ENCODE data around the gene SRGAP2B.
A peak's percentile ranks its signal among the peaks of the same experiment; 100 is the strongest.
"Not testable (repeated sequence)": the region's sequence is repeated elsewhere in the genome, so short reads cannot be mapped to it uniquely, and the experiment has no call there.

Gene SRGAP2B

DNA sequence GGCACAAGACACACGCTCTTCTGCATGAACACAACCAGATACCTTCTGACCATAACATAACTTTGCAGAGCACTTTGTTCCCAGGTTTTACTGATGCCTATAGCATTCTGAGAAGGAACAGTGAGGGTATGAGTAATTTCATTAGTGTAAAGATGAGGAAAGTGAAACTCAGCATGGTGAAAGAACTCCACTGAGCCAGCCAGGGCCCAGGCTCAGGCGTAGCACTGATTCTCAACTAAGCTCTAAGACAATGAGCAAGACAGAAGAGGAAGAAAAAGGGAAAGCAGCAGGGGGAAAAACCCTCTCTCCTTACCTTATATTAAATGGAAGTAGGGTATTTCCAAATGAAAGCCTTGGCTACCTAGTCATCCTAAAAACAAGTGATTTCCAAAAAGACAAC, 155.1 kb downstream of the SRGAP2B start:
- DNase-seq = not testable (repeated sequence)

DNA sequence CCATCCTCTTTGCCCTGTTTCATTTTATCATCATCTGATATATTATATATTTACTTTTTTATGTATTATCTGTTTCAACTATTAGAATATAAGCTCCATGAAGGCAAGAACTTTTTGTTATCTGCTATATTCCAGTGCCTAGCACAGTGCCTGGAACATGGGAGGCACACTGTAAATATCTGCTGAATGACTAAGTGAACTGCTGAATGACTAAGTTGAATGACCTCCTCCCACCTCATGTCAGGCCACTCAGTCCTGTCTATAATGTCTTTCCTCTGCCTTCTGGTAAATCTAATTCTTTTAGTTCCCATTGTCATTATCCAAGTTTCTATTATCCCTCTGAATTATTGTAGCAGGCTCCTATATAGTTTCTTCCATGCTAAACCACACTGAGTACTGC, 156.5 kb downstream of the SRGAP2B start:
- not testable (repeated sequence) for DNase-seq

DNA sequence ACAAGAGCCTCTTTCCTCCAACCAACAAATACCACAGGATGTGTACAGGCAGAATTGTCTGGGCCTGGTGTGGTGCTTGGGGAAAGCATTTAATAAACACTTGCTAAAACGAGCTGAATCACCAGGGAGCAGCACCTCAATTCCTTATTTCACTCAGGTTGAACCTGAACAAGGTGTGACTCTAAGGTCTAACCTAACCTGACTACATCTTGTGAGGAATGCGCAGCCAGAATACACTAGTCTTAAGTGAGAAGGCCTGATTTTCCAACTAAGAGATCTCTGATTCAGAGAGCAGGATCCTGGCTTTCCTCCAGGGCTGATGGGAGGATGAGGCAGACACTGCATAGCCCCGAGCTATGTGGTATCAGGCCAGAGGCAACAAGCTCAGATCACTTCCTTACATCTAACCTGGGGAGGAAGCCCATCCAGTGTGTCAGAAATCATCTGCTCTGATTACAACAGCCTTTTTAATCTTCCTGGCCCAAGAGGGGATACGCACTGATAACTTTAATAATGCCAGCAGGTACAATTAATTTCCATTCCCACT, 158.9 kb downstream of the SRGAP2B start:
- DNase-seq = not testable (repeated sequence)

DNA sequence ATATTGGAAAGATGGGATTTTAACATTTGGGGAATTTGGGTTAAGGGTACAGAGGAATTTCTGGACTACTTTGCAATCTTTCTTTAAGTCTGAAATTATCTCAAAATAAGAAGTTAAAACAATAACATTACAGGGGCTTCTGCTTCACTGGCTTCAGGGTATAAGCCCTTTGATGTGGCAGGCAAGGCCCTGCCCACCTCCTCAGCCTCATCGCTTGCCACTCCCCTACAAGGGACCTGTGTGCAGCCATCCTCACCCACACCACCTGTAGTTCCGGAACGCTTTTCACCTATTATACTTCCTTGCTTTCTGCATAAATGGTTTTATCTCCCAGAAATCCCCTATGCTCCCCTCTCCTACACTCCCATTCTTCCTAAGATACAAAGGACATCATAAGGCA, 159.8 kb downstream of the SRGAP2B start:
- DNase-seq = not testable (repeated sequence)

DNA sequence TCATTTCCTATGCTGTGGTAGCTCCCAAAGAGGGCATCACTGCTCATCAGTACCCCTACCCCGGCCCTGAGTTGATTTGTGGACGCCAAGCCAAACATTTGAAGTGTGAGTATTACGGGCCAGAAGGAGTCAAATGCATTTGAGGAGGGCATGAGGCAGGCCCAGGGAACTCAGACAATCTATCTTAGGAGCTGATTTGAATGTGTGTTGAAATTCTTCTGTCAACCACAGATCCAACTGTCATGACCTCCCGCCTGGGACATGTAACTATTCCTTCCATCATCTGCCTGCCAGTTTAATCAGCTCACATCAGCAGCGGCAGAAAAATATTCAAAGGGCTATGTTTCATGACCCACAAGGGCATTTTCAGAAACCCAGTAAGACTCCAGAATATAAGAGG, 162.1 kb downstream of the SRGAP2B start:
- not testable (repeated sequence) for DNase-seq

DNA sequence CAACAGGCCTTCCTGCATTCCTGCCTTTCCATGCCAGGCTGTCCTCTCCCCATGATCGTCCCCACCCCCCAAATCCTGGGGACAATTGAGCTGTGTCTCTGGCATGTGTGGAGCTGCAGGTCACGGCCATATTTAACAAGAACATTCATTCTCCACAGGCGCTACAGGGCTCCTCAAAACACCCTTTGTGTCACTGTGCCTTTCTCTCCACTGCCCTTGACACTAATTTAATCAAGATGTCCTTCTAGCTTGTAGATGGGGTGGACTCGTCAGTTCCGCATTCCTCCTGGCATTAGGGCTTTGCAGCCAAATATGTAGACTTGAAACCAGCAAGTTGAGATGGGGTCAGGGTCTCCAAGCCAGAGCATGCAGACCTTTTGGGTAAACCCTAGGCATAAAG, 163.0 kb downstream of the SRGAP2B start:
- DNase-seq = peak; percentile 61

DNA sequence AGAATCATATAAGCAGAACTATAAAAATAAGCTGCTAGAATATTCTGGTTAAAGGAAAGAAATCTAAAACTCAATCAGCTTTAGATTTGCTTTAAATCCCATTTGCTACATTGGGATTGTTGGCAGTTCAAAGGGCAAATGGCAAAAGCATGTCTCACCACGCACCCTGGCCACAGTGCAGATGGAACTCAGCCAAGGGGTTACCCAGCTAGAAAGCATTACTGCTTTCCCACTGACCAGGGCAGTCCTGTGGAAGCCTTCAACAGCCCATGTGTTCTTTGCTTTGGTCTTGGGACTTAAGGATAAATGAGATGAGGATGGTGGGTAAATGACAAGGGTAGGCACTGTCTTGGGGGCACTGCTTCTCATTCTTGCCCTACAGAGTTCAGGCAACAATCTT, 163.6 kb downstream of the SRGAP2B start:
- DNase-seq = not testable (repeated sequence)

DNA sequence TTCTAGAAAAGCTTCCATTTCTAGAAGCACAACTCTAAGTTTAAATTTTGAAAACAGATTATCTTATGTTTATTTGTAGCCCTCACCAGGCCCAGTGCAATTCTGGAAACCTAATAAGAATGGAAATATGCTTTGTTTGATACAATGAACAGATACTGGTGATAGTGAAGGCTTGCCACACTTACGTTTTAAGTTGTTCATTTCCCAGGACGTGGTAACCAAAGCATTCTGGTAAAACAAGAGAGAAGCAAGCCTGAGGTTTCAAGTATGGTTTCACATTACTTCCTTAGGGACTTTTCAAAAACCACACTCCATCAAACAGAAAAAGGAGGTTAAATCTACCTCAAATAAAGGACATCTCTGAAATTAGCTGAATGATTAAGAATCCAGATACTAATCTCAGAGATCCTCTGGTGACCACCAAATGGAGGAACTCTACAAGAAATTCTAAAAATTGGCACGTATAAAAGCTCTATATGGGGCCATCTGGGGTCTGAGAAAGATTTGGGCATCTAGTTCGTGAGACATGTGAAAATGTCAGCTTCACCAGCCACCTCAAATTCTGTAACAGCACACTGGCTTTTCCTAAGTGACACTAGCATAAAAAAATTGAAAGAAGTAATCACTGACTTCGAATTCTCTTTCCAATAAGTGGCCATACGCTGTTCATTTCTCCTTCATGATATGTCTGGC, 164.9 kb downstream of the SRGAP2B start:
- DNase-seq = not testable (repeated sequence)

DNA sequence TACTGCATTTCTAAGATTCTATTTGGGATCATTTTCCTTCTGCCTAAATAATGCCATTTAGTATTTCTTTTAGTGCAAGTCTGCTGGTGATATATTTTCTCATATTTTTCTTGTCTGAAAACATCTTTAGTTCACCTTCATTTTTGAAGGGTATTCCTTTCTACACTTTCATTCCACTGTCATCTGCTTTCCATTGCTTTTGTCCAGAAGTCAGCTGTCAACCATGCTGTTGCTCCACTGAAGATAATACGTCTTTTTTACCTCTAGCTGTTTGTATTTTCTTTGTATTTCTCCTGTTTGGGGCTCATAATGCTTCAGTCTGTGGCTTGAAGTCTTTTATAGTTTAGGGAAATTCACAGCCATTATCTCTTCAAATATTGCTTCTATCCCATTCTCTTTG, 167.8 kb downstream of the SRGAP2B start:
- DNase-seq = peak; percentile 0

DNA sequence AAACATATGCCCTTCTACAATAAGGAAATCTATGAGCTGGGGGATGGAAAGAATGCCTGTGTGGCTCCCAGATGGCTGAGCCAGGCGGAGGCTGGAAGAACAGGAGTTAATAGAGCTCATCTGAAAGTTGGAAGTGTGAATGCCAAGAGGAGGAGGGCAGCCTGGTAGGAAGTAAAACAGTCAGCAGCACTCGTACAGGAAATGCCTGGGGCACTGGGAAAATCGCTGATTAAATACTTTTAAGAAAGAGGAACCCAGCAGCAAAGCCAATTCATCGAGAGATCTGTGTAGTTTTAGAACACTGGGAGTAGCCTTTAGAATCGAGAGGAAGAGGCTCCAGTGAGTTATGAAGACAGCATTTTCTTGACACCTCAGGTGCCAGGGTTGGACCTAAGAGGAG, 171.5 kb downstream of the SRGAP2B start:
- DNase-seq = not testable (repeated sequence)

DNA sequence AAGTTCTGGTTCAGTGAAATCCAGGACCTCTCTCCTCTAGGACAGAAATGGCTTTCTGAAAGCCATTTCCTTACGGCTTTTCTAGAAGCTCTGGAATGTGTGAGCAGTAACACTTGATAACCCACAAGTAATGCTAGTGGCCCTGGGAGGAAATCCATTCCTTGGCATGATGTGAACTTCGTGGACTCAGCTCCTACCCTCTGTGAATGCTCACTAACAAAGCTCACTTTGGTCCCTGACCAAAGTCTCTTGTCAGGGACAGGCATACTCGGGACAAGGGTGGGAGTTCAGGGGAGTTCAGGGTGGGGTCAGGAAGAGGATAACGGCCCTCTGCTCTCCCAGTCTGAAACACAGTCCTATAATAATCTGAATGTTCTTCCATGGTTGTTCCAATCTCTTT, 172.3 kb downstream of the SRGAP2B start:
- peak; percentile 2 for DNase-seq

DNA sequence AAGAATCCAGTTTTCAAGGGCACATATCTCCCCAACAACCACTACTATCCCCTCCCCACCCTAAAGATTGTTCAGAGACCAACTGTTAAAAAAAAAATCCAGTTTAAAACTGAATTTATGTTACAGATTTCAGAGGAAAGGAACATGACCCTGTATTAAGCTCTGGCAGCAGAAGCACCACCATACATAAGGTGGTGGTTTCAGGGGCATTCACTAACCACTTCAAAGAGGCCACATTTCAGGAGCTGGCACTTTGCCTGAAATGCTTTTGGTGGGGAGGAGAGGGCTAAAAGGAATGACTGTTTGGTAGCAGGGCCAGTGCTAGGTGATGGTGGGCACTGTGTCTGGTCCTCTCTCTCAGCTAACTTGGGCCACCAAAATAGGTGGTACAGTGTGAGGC, 176.0 kb downstream of the SRGAP2B start:
- not testable (repeated sequence) for DNase-seq

DNA sequence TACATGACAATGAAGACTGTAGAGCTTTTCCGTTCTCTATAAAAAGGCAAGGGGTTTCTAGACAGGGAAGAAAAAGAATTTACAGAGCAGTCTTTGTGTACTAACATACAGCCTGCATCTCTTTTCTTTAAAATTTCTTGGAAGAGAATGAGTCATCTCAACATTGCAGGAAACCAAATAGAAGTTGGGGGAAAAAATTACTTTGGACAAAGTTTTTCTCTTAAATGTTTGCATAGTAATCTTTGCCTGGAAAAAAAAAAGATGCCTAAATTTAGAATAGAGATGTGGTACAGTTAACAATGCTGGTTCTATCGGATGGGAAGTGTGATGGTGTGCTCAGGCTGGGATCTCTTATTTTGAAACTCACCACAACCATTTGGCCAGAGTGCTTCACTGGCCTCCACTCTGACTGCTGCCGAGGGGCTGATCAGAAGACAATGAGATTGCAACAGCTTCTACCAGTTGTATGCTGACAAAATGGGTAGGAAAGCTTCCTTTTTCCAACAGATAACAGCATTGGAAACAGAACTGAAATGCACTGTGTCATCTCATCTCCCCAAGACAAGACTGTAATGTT, 177.0 kb downstream of the SRGAP2B start:
- DNase-seq = not testable (repeated sequence)

DNA sequence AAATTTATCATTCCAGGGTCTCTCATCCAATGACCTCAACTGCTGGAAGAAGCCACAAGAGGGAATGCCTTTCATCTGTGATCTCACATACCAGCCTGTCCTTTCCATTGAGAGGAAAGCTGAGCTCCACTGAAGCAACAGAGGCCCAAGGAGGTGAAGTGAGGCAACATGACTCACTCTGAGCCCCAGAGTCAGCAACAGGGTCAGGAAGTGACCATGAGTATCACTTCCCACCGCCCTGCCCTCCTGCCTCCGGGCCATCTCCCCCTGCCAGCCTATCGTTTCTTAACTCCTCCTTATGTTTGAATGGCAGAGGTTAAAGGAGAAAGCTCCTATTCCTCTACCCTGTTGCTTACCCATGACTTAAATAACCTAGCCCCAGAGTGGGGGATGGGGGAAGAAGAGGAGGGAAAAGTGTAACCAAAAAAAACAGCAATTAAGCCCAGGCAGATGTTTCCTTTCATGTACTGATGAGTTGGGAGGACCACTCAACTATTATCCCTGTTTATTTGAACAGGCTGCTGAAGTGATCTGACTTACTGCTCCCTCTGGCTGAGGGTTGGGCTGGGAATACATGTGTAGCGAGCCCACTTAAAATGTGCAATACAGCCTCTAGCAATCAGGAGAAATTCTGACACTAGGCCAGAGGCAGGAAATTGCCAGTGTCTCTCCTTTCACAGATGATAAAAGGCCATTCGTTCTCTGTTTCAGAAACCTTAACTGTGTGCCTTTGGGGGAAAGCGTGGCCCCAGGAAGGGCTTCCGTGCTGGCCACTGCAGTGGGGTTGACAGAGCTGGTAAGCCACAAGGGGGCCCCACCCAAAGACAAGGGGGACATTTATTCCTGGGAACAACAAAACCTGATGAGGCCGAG, 177.7 kb downstream of the SRGAP2B start:
- not testable (repeated sequence) for DNase-seq

DNA sequence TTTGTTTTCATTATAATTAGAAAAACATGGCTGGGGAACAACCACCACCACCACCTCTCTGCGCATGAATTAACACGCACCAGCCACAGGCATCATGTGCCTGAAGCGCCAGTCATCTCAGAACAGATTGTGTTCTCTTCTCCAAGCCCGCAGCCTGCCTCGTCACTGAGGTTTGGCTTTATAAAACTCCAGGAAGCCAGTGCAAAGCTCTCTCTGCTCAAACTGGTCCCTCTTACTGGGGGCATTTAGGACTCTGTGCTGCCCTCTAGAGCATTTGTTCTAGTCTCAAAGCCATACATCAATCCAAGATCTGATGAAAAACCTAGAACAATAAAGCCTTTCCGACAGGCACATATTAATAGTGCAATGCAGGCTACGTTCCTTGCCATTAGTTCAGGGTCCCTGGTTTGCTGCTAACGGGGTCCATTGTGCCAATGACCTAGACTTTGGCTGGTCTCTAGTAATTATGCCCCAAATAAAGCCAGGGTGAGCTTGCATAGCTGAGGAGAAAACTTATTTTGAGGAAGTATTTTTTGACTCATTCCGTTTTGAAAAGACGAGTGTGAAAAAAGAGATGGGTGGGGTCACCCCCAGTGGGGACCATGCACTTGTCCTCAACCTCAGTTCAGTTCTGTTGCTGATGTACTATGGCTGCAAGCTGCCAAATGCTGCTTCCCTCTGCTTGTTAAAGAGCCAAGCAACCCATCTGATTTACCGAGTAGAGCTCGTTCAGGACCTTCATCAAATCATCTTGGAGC, 181.0 kb downstream of the SRGAP2B start:
- DNase-seq = not testable (repeated sequence)

DNA sequence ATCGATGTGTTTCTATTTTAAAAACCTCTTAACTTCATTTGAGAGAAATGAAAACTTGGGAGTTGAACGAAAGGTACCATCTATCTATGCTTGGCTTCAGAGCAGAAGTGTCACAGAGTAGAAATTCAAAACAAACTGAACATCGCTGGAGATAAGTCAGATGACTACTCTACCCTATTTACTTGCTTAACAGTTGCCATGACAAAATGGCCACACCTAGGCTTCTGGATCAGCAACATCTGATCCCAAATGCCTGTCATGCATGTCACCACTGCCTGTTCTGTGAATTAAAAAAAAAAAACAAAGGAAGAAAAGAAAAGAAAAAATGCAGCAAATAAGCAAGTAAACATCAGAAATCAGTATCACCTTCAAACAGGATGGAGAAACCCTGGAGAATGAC, 181.7 kb downstream of the SRGAP2B start:
- not testable (repeated sequence) for DNase-seq

DNA sequence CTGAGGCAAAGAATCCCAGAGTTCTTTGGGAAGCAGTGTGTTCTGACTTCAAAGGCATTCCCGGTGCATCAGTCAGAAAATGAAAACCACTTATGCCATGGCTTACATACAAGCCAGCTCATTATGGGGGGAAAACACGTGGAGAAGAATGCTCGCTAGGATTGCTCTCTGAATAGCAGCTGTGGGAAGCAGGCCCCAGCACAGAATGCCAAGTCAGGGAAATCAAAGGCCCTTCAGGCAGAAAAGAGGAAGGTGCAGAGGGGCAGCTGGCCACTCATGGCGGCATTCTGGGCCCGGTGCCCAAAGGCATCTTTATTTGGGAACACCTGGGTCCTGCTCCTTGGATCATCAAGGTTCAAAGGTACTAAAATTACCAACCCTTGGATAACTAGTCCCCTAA, 184.4 kb downstream of the SRGAP2B start:
- not testable (repeated sequence) for DNase-seq

DNA sequence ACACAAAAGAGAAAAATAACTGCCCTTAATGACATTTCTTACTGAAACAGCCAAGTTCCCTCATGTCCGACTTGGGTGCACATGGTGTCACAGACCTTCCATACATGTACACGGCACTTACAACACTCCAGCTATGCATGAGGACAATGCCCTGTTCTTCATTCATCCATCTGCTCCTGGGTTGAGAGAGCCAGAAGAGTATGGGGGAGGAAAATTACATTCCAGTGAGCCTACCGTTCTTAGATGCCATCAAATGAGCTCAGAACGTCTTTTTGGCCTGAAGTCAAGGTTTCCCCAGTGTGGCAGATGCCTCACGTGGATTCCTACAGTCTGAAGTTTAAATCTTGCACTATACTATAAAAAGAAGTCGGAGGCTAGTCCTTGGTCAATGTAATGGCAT, 194.3 kb downstream of the SRGAP2B start:
- not testable (repeated sequence) for DNase-seq

DNA sequence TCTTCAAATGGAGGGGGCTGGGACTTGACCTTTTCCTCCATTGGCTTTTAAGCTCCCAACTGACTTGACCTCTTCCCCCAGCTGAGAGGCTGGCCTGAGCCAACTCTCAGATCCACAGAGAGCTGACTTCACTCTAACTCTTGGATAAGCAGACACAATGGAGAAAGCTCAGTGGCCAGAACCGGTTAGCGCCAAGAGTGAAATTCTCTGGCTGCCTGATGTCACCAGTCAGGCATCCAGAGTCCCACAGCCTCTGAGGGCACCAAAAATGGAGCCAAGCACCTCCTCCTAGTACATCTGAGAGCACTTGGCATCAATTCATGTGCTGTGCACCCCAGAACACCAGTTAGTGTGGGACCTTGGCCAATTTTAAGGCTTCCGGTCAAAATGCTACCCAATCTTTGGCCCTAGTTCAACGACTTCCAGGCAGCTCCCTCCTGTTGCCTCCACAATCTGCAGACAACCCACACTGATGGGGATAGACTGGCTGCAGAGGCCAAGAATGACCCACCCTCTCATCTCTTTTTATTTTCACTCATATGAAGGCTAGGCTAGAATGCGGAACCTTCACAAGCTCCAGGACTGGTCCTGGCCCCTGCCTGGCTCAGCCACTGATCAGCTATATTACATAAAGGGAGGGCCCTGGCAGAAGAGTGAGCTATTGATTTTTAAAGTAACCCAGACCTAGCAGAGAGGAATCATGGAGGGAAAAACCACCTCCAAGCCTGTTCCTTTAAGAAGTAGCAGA, 200.5 kb downstream of the SRGAP2B start:
- DNase-seq = not testable (repeated sequence)

DNA sequence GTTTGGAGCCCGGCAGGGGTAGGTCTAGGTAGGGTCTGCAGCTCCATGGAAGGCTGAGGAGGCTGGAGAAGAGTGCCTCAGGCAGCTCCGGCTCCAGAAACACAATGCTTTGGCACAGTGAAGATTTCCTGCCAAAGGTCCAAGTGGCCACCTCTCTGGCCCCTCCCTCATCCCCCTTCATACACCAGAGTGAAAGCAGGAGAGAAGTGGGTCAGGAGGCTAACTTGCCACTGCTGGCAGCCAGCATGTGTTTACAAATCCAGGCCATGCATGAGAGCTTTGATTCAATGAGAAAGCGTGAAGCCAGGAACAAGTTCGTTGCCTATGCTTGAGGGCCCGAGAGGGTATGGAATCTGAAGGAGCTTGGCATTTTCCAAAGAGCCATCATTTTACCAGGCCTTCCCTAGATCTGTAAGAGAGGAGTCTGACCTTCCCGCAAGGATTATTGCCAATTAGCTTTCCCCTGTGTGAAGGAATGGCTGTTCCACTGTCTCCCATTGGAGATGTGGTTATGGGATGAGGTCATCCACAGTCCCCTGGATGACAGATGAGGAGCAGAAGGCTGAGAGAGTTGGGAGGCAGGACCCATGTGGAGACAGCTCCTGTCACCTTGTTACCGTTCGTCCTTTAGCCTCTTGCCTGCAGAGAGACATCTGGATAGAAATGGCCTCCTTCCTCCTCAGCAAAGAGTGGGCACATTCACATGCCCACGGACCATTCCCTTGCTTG, 201.3 kb downstream of the SRGAP2B start:
- DNase-seq = not testable (repeated sequence)

DNA sequence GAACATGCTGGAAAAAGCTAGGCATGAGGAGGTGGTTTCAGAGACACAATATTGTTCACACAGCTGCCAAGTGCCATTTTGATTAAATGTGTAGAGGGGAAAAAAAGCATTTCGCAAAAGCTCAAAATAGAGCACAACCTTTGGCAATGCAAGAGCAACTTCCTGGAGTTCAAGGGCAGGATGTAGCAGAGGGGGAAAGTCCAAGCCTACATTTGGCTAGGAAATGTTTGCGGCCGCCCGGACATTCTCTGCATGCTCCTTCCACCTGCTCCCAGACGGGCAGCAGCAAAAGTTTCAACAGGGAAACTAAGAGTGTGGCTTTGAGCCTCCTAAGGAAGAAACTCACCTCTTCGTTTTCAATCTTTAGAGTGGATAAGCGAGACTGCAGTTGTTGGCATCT, 202.1 kb downstream of the SRGAP2B start:
- DNase-seq = not testable (repeated sequence)
